Loucy (cell line): ENCODE data around the gene CREB3L2.

Source experiments
- CTCF ChIP-seq: fragments of 200-600 bp; sonication (generic); conservative IDR thresholded peaks from 2 replicates; pipeline ENCODE4 v1.5.1; 2014; ENCODE audit warnings: mild to moderate bottlenecking, antibody characterized with exemption, low read length
- EZH2phosphoT487 ChIP-seq: fragments of 200-600 bp; IDR thresholded peaks from 2 replicates; pipeline ENCODE4 v1.6.1; 2018; ENCODE audit warnings: antibody characterized with exemption, mild to moderate bottlenecking, moderate library complexity, borderline replicate concordance

GRCh38 chr7:137920637-137921399 is 81.1 kb downstream of the CREB3L2 start:
- no peak for TF ChIP-seq CTCF
- no peak for TF ChIP-seq EZH2phosphoT487
